GM12878 (cell line): ENCODE results near the gene IFT172. TPM values are rescaled to one million over a fixed set of nuclear protein-coding genes. Genes with fewer than 3 reads are reported as not detected.

Experiments used
- ATF3 ChIP-seq: IDR thresholded peaks from 2 replicates; pipeline ENCODE4 v1.6.1; 2011; ENCODE audit warnings: low read depth, mild to moderate bottlenecking, low read length, moderate library complexity, borderline replicate concordance; ENCODE audit errors: extremely low read depth
- BCLAF1 ChIP-seq: fragments of 450-650 bp; IDR thresholded peaks from 2 replicates; pipeline ENCODE4 v1.6.1; 2017; ENCODE audit warnings: antibody characterized with exemption, mild to moderate bottlenecking, moderate library complexity
- CBFB ChIP-seq: IDR thresholded peaks from 2 replicates; pipeline ENCODE4 v1.6.1; 2016; ENCODE audit warnings: antibody characterized with exemption, low read depth
- E2F4 ChIP-seq: IDR thresholded peaks from 2 replicates; pipeline ENCODE4 v1.6.1; 2012; ENCODE audit warnings: low read depth, low read length, improper control_type of control experiment
- EZH2 ChIP-seq: IDR thresholded peaks from 2 replicates; pipeline ENCODE4 v1.6.1; 2012; ENCODE audit warnings: low read depth, mild to moderate bottlenecking, control low read depth, inconsistent platforms, low read length, borderline replicate concordance; ENCODE audit not compliant: control insufficient read depth
- HDGF ChIP-seq: fragments of 450-650 bp; IDR thresholded peaks from 2 replicates; pipeline ENCODE4 v1.6.1; 2016; ENCODE audit warnings: antibody characterized with exemption
- IRF4 ChIP-seq: IDR thresholded peaks from 2 replicates; pipeline ENCODE4 v1.6.1; 2011; ENCODE audit warnings: low read depth, low read length
- KLF5 ChIP-seq: fragments of 450-650 bp; IDR thresholded peaks from 2 replicates; pipeline ENCODE4 v1.6.1; 2014; ENCODE audit warnings: mild to moderate bottlenecking; ENCODE audit not compliant: partially characterized antibody
- MEF2A ChIP-seq: IDR thresholded peaks from 2 replicates; pipeline ENCODE4 v1.6.1; 2011; ENCODE audit warnings: low read depth, mild to moderate bottlenecking, low read length, moderate library complexity; ENCODE audit not compliant: insufficient read depth
- NR2C2 ChIP-seq: IDR thresholded peaks from 2 replicates; pipeline ENCODE4 v1.6.1; 2011; ENCODE audit warnings: borderline replicate concordance, low read depth; ENCODE audit not compliant: control insufficient read depth, insufficient read length
- RB1 ChIP-seq: fragments of 450-650 bp; formaldehyde crosslinking; IDR thresholded peaks from 2 replicates; pipeline ENCODE4 v1.6.1; 2017; ENCODE audit warnings: mild to moderate bottlenecking, borderline replicate concordance
- RFX5 ChIP-seq: IDR thresholded peaks from 2 replicates; pipeline ENCODE4 v1.6.1; 2011; ENCODE audit warnings: low read depth, low read length, improper control_type of control experiment
- SIX5 ChIP-seq: IDR thresholded peaks from 2 replicates; pipeline ENCODE4 v1.6.1; 2011; ENCODE audit warnings: mild to moderate bottlenecking, low read depth, low read length, moderate library complexity; ENCODE audit not compliant: severe bottlenecking
- SP1 ChIP-seq: IDR thresholded peaks from one replicate; pipeline ENCODE4 v1.6.1; 2011; ENCODE audit warnings: low read depth, low read length
- SREBF2 ChIP-seq: IDR thresholded peaks from 2 replicates; pipeline ENCODE4 v1.6.1; 2012; ENCODE audit warnings: mild to moderate bottlenecking, low read length
- ZNF207 ChIP-seq: fragments of 450-650 bp; IDR thresholded peaks from 2 replicates; pipeline ENCODE4 v1.6.1; 2014; ENCODE audit warnings: antibody characterized with exemption, mild to moderate bottlenecking, borderline replicate concordance
- polyA plus RNA-seq, 11 experiments: library from polyadenylated mRNA; depleted of rRNA in 4 of 11; unstranded in 6 of 11; stranded (reverse) in 5 of 11; fragments of >200 nt; fragmentation: Nextera tagmentation in 4 of 11; fragmentation: Illumina TruSeq in 1 of 11; extraction: Ambion mirVana in 4 of 11; extraction: Trizol in 1 of 11; gene quantifications; 1 replicate in 1 of 11; 2 replicates in 10 of 11; pipeline versions ENCODE4 v1.2.1 to v1.2.3, GENCODE V29; 2011 to 2016; ENCODE audit warnings: inconsistent platforms in 2 of 11, missing spikeins in 2 of 11, low read depth in 1 of 11
- total RNA-seq, 4 experiments: library from RNA; depleted of rRNA in 3 of 4; stranded (reverse); fragments of >200 nt in 3 of 4; fragmentation: Illumina TruSeq in 1 of 4; extraction: Trizol in 1 of 4; gene quantifications; 2 replicates each; pipeline versions ENCODE4 v1.2.1 to v1.2.3, GENCODE V29; 2013 to 2021
- TF ChIP-seq, protein P1 (sequence below): fragments of 450-650 bp; IDR thresholded peaks from 2 replicates; pipeline ENCODE4 v1.6.1; 2016; ENCODE audit warnings: mild to moderate bottlenecking
- TF ChIP-seq, protein P2 (sequence below): IDR thresholded peaks from 2 replicates; pipeline ENCODE4 v1.6.1; 2012; ENCODE audit warnings: mild to moderate bottlenecking, low read depth, low read length
- TF ChIP-seq, protein P3 (sequence below): IDR thresholded peaks from 2 replicates; pipeline ENCODE4 v1.6.1; 2011; ENCODE audit warnings: borderline replicate concordance, low read depth, mild to moderate bottlenecking, moderate library complexity, mixed read lengths, low read length; ENCODE audit not compliant: insufficient read depth; ENCODE audit errors: extremely low read length

The IFT172 gene
- total and polyA plus RNA-seq, 10 of the 15 experiments (the other 5 are each of a cell fraction or from before 2014, with no cell fraction given), result 2.4 to 8.6 (median 6.2) TPM

GRCh38 chr2:27428213-27428977 is 61.1 kb downstream of the IFT172 start, which contains the start of gene NRBP1 (continued):
- no peak for TF ChIP-seq BCLAF1
- TF ChIP-seq SREBF2, result no peak
- no peak for TF ChIP-seq IRF4
- TF ChIP-seq, protein P1, sequence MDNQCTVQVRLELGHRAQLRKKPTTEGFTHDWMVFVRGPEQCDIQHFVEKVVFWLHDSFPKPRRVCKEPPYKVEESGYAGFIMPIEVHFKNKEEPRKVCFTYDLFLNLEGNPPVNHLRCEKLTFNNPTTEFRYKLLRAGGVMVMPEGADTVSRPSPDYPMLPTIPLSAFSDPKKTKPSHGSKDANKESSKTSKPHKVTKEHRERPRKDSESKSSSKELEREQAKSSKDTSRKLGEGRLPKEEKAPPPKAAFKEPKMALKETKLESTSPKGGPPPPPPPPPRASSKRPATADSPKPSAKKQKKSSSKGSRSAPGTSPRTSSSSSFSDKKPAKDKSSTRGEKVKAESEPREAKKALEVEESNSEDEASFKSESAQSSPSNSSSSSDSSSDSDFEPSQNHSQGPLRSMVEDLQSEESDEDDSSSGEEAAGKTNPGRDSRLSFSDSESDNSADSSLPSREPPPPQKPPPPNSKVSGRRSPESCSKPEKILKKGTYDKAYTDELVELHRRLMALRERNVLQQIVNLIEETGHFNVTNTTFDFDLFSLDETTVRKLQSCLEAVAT, result peak; percentile 44; the same call in 1 of the 2 replicates
- TF ChIP-seq ZNF207, result peak; percentile 56; the same call in 1 of the 2 replicates
- TF ChIP-seq EZH2, result no peak
- TF ChIP-seq, protein P2, sequence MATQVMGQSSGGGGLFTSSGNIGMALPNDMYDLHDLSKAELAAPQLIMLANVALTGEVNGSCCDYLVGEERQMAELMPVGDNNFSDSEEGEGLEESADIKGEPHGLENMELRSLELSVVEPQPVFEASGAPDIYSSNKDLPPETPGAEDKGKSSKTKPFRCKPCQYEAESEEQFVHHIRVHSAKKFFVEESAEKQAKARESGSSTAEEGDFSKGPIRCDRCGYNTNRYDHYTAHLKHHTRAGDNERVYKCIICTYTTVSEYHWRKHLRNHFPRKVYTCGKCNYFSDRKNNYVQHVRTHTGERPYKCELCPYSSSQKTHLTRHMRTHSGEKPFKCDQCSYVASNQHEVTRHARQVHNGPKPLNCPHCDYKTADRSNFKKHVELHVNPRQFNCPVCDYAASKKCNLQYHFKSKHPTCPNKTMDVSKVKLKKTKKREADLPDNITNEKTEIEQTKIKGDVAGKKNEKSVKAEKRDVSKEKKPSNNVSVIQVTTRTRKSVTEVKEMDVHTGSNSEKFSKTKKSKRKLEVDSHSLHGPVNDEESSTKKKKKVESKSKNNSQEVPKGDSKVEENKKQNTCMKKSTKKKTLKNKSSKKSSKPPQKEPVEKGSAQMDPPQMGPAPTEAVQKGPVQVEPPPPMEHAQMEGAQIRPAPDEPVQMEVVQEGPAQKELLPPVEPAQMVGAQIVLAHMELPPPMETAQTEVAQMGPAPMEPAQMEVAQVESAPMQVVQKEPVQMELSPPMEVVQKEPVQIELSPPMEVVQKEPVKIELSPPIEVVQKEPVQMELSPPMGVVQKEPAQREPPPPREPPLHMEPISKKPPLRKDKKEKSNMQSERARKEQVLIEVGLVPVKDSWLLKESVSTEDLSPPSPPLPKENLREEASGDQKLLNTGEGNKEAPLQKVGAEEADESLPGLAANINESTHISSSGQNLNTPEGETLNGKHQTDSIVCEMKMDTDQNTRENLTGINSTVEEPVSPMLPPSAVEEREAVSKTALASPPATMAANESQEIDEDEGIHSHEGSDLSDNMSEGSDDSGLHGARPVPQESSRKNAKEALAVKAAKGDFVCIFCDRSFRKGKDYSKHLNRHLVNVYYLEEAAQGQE, result no peak
- TF ChIP-seq ATF3, result no peak
- no peak for TF ChIP-seq MEF2A
- TF ChIP-seq RFX5, result 0 out of 2 replicates have a peak, but pooled peaks have one; percentile 67
- TF ChIP-seq HDGF, result peak; percentile 77
- TF ChIP-seq E2F4, result no peak
- no peak for TF ChIP-seq SIX5
- TF ChIP-seq KLF5, result no peak
- peak; percentile 53 for TF ChIP-seq RB1
- TF ChIP-seq, protein P3, sequence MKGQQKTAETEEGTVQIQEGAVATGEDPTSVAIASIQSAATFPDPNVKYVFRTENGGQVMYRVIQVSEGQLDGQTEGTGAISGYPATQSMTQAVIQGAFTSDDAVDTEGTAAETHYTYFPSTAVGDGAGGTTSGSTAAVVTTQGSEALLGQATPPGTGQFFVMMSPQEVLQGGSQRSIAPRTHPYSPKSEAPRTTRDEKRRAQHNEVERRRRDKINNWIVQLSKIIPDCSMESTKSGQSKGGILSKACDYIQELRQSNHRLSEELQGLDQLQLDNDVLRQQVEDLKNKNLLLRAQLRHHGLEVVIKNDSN, result no peak
- TF ChIP-seq NR2C2, result no peak
- TF ChIP-seq CBFB, result no peak
- TF ChIP-seq SP1, result peak; percentile 86
